ENCODE data around the gene ZBTB26.
"Not testable (repeated sequence)": the region's sequence is repeated elsewhere in the genome, so short reads cannot be mapped to it uniquely, and the experiment has no call there.

The ZBTB26 gene

GRCh38 chr9:122904466-122904822 lies 26.9 kb downstream of the ZBTB26 start:
- TF ChIP-seq CTCF (IDR thresholded peaks at IDR 0.05; ENCODE audit: low read depth, low read length), result no peak
- no peak for DNase-seq (ENCODE audit: extremely low read depth, low read depth)

GRCh38 chr9:122900791-122901190 lies 30.5 kb downstream of the ZBTB26 start:
- TF ChIP-seq CTCF (IDR thresholded peaks at IDR 0.05; ENCODE audit: low read depth, low read length), result no peak
- DNase-seq (ENCODE audit: extremely low read depth, low read depth), result no peak

GRCh38 chr9:122897969-122898368 lies 33.3 kb downstream of the ZBTB26 start:
- no peak for DNase-seq (ENCODE audit: extremely low read depth, low read depth)
- TF ChIP-seq CTCF (IDR thresholded peaks at IDR 0.05; ENCODE audit: low read depth, low read length), result no peak

- DNase-seq (ENCODE audit: extremely low read depth, low read depth), result no peak
- no peak for TF ChIP-seq CTCF (IDR thresholded peaks at IDR 0.05; ENCODE audit: low read depth, low read length)
These were observed 42.8 kb downstream of the ZBTB26 start for GRCh38 chr9:122888480-122888879.

GRCh38 chr9:122883125-122883524 lies 48.2 kb downstream of the ZBTB26 start:
- no peak for TF ChIP-seq CTCF (IDR thresholded peaks at IDR 0.05; ENCODE audit: low read depth, low read length)
- no peak for DNase-seq (ENCODE audit: extremely low read depth, low read depth)

- no peak for TF ChIP-seq CTCF (IDR thresholded peaks at IDR 0.05; ENCODE audit: low read depth, low read length)
- DNase-seq (ENCODE audit: extremely low read depth, low read depth), result no peak
These were observed 51.9 kb downstream of the ZBTB26 start for GRCh38 chr9:122879443-122879842.

- TF ChIP-seq CTCF (IDR thresholded peaks at IDR 0.05; ENCODE audit: low read depth, low read length), result no peak
- DNase-seq (ENCODE audit: extremely low read depth, low read depth), result no peak
These were observed 55.8 kb downstream of the ZBTB26 start for GRCh38 chr9:122875523-122875922.

- not testable (repeated sequence) for DNase-seq (ENCODE audit: extremely low read depth, low read depth)
These were observed 64.0 kb downstream of the ZBTB26 start for GRCh38 chr9:122867276-122867675.
